IMR-90 (cell line): ENCODE measurements around the gene RGL1.

ENCODE experiments used
- BHLHE40 ChIP-seq: fragments of 150-350 bp; IDR thresholded peaks from 2 replicates; pipeline ENCODE4 v1.6.1; 2016; ENCODE audit warnings: mild to moderate bottlenecking, low read depth, low read length
- CEBPB ChIP-seq: IDR thresholded peaks from 2 replicates; pipeline ENCODE4 v1.6.1; 2012; ENCODE audit warnings: low read depth, low read length, improper control_type of control experiment
- FOS ChIP-seq: fragments of 150-350 bp; IDR thresholded peaks from 2 replicates; pipeline ENCODE4 v1.6.1; 2016; ENCODE audit warnings: low read depth, low read length
- MAZ ChIP-seq: IDR thresholded peaks from 2 replicates; pipeline ENCODE4 v1.6.1; 2012; ENCODE audit warnings: low read depth, mild to moderate bottlenecking, low read length, improper control_type of control experiment, moderate library complexity, borderline replicate concordance
- MXI1 ChIP-seq: IDR thresholded peaks from 2 replicates; pipeline ENCODE4 v1.6.1; 2012; ENCODE audit warnings: low read depth, mild to moderate bottlenecking, low read length, moderate library complexity, borderline replicate concordance
- POLR2A ChIP-seq: IDR thresholded peaks from 2 replicates; pipeline ENCODE4 v1.6.1; 2012; ENCODE audit warnings: mild to moderate bottlenecking, low read depth, low read length
- RAD21 ChIP-seq: IDR thresholded peaks from 2 replicates; pipeline ENCODE4 v1.6.1; 2012; ENCODE audit warnings: low read length, improper control_type of control experiment
- RFX5 ChIP-seq: IDR thresholded peaks from 2 replicates; pipeline ENCODE4 v1.8.0; 2012; ENCODE audit warnings: low read depth, mild to moderate bottlenecking, low read length, moderate library complexity
- SMC3 ChIP-seq: fragments of 150-350 bp; IDR thresholded peaks from 2 replicates; pipeline ENCODE4 v1.6.1; 2016; ENCODE audit warnings: low read depth, mild to moderate bottlenecking, antibody characterized with exemption, low read length, moderate library complexity
- TF ChIP-seq, protein P1 (sequence below): conservative IDR thresholded peaks from 2 replicates; pipeline ENCODE4 v1.5.1; 2012; ENCODE audit warnings: mild to moderate bottlenecking, low read depth, low read length, improper control_type of control experiment
- TF ChIP-seq, protein P2 (sequence below): fragments of 150-350 bp; IDR thresholded peaks from 2 replicates; pipeline ENCODE4 v1.6.1; 2016; ENCODE audit warnings: low read depth, mild to moderate bottlenecking, low read length, moderate library complexity, borderline replicate concordance
- TF ChIP-seq, protein P3 (sequence below): fragments of 150-350 bp; IDR thresholded peaks from 2 replicates; pipeline ENCODE4 v1.6.1; 2017; ENCODE audit warnings: mild to moderate bottlenecking, antibody characterized with exemption, low read length, low read depth

DNA sequence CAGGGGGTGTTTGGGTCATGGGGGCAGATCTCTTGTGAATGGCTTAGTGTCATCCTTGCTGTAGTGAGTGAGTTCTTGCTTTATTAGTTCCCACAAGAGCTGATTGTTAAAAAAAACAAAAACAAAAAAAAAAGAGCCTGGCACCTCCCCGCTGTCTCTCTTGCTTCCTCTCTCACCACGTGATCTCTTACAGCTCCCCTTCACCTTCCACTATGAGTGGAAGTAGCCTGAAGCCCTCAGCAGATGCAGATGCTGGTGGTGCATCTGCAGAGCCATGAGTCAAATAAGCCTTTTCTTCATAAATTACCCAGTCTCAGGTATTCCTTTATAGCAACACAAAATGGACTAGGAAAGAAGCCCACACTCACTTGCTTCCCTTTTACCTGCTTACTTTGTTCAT lies 17.2 kb upstream of the RGL1 start:
- TF ChIP-seq POLR2A: no peak
- TF ChIP-seq RAD21: no peak
- TF ChIP-seq, protein P1, sequence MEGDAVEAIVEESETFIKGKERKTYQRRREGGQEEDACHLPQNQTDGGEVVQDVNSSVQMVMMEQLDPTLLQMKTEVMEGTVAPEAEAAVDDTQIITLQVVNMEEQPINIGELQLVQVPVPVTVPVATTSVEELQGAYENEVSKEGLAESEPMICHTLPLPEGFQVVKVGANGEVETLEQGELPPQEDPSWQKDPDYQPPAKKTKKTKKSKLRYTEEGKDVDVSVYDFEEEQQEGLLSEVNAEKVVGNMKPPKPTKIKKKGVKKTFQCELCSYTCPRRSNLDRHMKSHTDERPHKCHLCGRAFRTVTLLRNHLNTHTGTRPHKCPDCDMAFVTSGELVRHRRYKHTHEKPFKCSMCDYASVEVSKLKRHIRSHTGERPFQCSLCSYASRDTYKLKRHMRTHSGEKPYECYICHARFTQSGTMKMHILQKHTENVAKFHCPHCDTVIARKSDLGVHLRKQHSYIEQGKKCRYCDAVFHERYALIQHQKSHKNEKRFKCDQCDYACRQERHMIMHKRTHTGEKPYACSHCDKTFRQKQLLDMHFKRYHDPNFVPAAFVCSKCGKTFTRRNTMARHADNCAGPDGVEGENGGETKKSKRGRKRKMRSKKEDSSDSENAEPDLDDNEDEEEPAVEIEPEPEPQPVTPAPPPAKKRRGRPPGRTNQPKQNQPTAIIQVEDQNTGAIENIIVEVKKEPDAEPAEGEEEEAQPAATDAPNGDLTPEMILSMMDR: no peak
- TF ChIP-seq RFX5: no peak
- TF ChIP-seq, protein P2, sequence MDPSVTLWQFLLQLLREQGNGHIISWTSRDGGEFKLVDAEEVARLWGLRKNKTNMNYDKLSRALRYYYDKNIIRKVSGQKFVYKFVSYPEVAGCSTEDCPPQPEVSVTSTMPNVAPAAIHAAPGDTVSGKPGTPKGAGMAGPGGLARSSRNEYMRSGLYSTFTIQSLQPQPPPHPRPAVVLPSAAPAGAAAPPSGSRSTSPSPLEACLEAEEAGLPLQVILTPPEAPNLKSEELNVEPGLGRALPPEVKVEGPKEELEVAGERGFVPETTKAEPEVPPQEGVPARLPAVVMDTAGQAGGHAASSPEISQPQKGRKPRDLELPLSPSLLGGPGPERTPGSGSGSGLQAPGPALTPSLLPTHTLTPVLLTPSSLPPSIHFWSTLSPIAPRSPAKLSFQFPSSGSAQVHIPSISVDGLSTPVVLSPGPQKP: no peak
- no peak for TF ChIP-seq BHLHE40
- no peak for TF ChIP-seq MXI1
- no peak for TF ChIP-seq FOS
- TF ChIP-seq, protein P3, sequence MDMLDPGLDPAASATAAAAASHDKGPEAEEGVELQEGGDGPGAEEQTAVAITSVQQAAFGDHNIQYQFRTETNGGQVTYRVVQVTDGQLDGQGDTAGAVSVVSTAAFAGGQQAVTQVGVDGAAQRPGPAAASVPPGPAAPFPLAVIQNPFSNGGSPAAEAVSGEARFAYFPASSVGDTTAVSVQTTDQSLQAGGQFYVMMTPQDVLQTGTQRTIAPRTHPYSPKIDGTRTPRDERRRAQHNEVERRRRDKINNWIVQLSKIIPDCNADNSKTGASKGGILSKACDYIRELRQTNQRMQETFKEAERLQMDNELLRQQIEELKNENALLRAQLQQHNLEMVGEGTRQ: no peak
- no peak for TF ChIP-seq SMC3
- no peak for TF ChIP-seq MAZ
- TF ChIP-seq CEBPB: no peak
